Ovary (tissue), 3 donors: ENCODE measurements around the gene APOD.
"Not testable (repeated sequence)": the region's sequence is repeated elsewhere in the genome, so short reads cannot be mapped to it uniquely, and the experiment has no call there.

Experiments used
- CTCF ChIP-seq, 3 donors: fragments of 450-650 bp in 2 of 3; fragments of 200-600 bp in 1 of 3; IDR thresholded peaks; one replicate each; pipeline versions ENCODE4 v1.5.1 to v1.8.0; 2016 to 2022; ENCODE audit warnings: antibody characterized with exemption in 3 of 3, mild to moderate bottlenecking in 1 of 3
- EP300 ChIP-seq: sonication (generic); formaldehyde crosslinking; IDR thresholded peaks from one replicate; pipeline ENCODE4 v1.6.1; 2017; ENCODE audit warnings: antibody characterized with exemption
- POLR2A ChIP-seq: fragments of 450-650 bp; IDR thresholded peaks from one replicate; pipeline ENCODE4 v1.6.1; 2017; ENCODE audit warnings: antibody characterized with exemption, mild to moderate bottlenecking, moderate library complexity
- donor health status: DM: no; HTN: no; CAD: no.

GRCh38 chr3:195624171-195624570, 40.4 kb upstream of the APOD start:
- not testable (repeated sequence) for TF ChIP-seq EP300; CTCF (IDR thresholded peaks at IDR 0.05); POLR2A
